NB4 (cell line): Measurements from ENCODE around the gene WIZ.

Experiments used
- MYC ChIP-seq: IDR thresholded peaks from 2 replicates; pipeline ENCODE4 v1.6.1; 2011; ENCODE audit warnings: low read depth, low read length
- POLR2A ChIP-seq: IDR thresholded peaks from 2 replicates; pipeline ENCODE4 v1.6.1; 2011; ENCODE audit warnings: mild to moderate bottlenecking; ENCODE audit not compliant: insufficient read length; ENCODE audit errors: extremely low read depth
- TF ChIP-seq, protein P1 (sequence below): IDR thresholded peaks from one replicate; pipeline ENCODE4 v1.5.1; 2012; ENCODE audit warnings: low read depth, low read length

GRCh38 chr19:15418231-15418578 lies 31.6 kb downstream of the WIZ start:
- TF ChIP-seq, protein P1, sequence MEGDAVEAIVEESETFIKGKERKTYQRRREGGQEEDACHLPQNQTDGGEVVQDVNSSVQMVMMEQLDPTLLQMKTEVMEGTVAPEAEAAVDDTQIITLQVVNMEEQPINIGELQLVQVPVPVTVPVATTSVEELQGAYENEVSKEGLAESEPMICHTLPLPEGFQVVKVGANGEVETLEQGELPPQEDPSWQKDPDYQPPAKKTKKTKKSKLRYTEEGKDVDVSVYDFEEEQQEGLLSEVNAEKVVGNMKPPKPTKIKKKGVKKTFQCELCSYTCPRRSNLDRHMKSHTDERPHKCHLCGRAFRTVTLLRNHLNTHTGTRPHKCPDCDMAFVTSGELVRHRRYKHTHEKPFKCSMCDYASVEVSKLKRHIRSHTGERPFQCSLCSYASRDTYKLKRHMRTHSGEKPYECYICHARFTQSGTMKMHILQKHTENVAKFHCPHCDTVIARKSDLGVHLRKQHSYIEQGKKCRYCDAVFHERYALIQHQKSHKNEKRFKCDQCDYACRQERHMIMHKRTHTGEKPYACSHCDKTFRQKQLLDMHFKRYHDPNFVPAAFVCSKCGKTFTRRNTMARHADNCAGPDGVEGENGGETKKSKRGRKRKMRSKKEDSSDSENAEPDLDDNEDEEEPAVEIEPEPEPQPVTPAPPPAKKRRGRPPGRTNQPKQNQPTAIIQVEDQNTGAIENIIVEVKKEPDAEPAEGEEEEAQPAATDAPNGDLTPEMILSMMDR: no peak
- no peak for TF ChIP-seq POLR2A
- TF ChIP-seq MYC: no peak
